ENCODE data around the gene C16orf54. TPM values are rescaled to one million over a fixed set of nuclear protein-coding genes. Genes with fewer than 3 reads are reported as not detected.
"Not testable (repeated sequence)": the region's sequence is repeated elsewhere in the genome, so short reads cannot be mapped to it uniquely, and the experiment has no call there.

Gene C16orf54
- 1 to 10 TPM in 2 of 4 donors, under 1 TPM in 2; 0.32 to 2.7 (median 1.3) TPM for total RNA-seq

- Histone ChIP-seq H3K27ac (peak within 1 kb of the TSS in 1 of 4 donors; percentile 42), H3K9me3 (no peaks in the 10 kb centered on the region), H3K36me3 (no peaks in the 10 kb centered on the region), H3K27me3 (peaks cover 22% of the 10 kb centered on the region), H3K4me3 (peak within 1 kb of the TSS; percentile 17 to 42), H3K4me1 (no peaks in the 10 kb centered on the region)
- no CpG with 5 or more reads among the region's 12 CpGs for WGBS, 2 donors (ENCODE audit: low coverage in 1 of 2)
- peak; percentile 74 for ATAC-seq
- TF ChIP-seq CTCF (IDR thresholded peaks at IDR 0.05) (no peak), POLR2AphosphoS5 (IDR thresholded peaks at IDR 0.05) (no peak), EP300 (IDR thresholded peaks at IDR 0.05) (no peak), POLR2A (IDR thresholded peaks at IDR 0.05) (no peak)
These were observed at the start of gene C16orf54 for GRCh38 chr16:29745853-29746345. TSS of gene C16orf54 (minus strand) at chr16:29745990. CDS start at chr16:29744951, 1,039 bp downstream.

- 86 to 90% methylated on average over 1 to 3 of the region's 3 CpGs for WGBS, 2 donors (ENCODE audit: low coverage in 1 of 2)
- TF ChIP-seq POLR2AphosphoS5 (IDR thresholded peaks at IDR 0.05) (no peak), CTCF (IDR thresholded peaks at IDR 0.05) (no peak), EP300 (IDR thresholded peaks at IDR 0.05) (no peak), POLR2A (IDR thresholded peaks at IDR 0.05) (no peak)
- H3K27me3 ChIP-seq = no peaks in the 10 kb centered on the region
- no peak overlapping the region for H3K4me3 ChIP-seq
- no peak for ATAC-seq
- peaks cover 0 to 27% (median 13%) of the 10 kb centered on the region in 3 donors for H3K4me1 ChIP-seq
- H3K36me3 ChIP-seq = peaks cover 0 to 29% of the 10 kb centered on the region in 2 donors
- H3K27ac ChIP-seq = no peak overlapping the region
- no peaks in the 10 kb centered on the region for H3K9me3 ChIP-seq
These were observed 48.5 kb upstream of the C16orf54 start for GRCh38 chr16:29794231-29794710.

- H3K27me3 ChIP-seq, H3K9me3 ChIP-seq, H3K4me3 ChIP-seq, H3K27ac ChIP-seq, ATAC-seq: not testable (repeated sequence)
- Histone ChIP-seq H3K4me1 (peaks cover 0 to 27% (median 13%) of the 10 kb centered on the region in 3 donors), H3K36me3 (peaks cover 0 to 18% of the 10 kb centered on the region in 2 donors)
- 88 to 95% methylated on average over 10 to 18 of the region's 18 CpGs for WGBS, 2 donors (ENCODE audit: low coverage in 1 of 2)
These were observed 47.4 kb upstream of the C16orf54 start for GRCh38 chr16:29793153-29793552.

GRCh38 chr16:29791845-29792807 is 46.3 kb upstream of the C16orf54 start:
- Histone ChIP-seq H3K27me3 (no peaks in the 10 kb centered on the region), H3K27ac (no peak overlapping the region), H3K4me1 (peaks cover 0 to 27% (median 13%) of the 10 kb centered on the region in 3 donors), H3K36me3 (peaks cover 0 to 7% of the 10 kb centered on the region in 2 donors), H3K4me3 (peak overlapping the region in 1 of 2 donors; percentile 89), H3K9me3 (no peaks in the 10 kb centered on the region)
- no peak for TF ChIP-seq POLR2A (IDR thresholded peaks at IDR 0.05)
- TF ChIP-seq CTCF (IDR thresholded peaks at IDR 0.05) = no peak
- TF ChIP-seq EP300 (IDR thresholded peaks at IDR 0.05) = no peak
- TF ChIP-seq POLR2AphosphoS5 (IDR thresholded peaks at IDR 0.05) = no peak
- 63 to 67% methylated on average over 9 of the region's 9 CpGs for WGBS, 2 donors (ENCODE audit: low coverage in 1 of 2)
- no peak for ATAC-seq

GRCh38 chr16:29790949-29791844 is 45.4 kb upstream of the C16orf54 start:
- Histone ChIP-seq H3K4me3 (peak overlapping the region; percentile 70 to 89), H3K27me3 (no peaks in the 10 kb centered on the region), H3K36me3 (no peaks in the 10 kb centered on the region), H3K9me3 (no peaks in the 10 kb centered on the region), H3K27ac (peak overlapping the region in 3 of 4 donors; percentile 90 to 92 (median 91)), H3K4me1 (peaks cover 0 to 27% (median 13%) of the 10 kb centered on the region in 3 donors)
- peak; percentile 1 for ATAC-seq
- WGBS, 2 donors (ENCODE audit: low coverage in 1 of 2) = 1 to 6% methylated on average over 6 to 15 of the region's 31 CpGs
- TF ChIP-seq POLR2A (IDR thresholded peaks at IDR 0.05) (no peak), EP300 (IDR thresholded peaks at IDR 0.05) (no peak), POLR2AphosphoS5 (IDR thresholded peaks at IDR 0.05) (no peak), CTCF (IDR thresholded peaks at IDR 0.05) (no peak)
